HG03432 (cell line): ENCODE data around the gene ENO1.
"Not testable (repeated sequence)": the region's sequence is repeated elsewhere in the genome, so short reads cannot be mapped to it uniquely, and the experiment has no call there.

Source experiments
- ATAC-seq: cut with Tn5 transposase; IDR thresholded peaks from one replicate; pipeline ENCODE4 v1.9.1; 2021; ENCODE audit warnings: mild to moderate bottlenecking, moderate library complexity; ENCODE audit not compliant: unreplicated experiment

Gene ENO1

DNA sequence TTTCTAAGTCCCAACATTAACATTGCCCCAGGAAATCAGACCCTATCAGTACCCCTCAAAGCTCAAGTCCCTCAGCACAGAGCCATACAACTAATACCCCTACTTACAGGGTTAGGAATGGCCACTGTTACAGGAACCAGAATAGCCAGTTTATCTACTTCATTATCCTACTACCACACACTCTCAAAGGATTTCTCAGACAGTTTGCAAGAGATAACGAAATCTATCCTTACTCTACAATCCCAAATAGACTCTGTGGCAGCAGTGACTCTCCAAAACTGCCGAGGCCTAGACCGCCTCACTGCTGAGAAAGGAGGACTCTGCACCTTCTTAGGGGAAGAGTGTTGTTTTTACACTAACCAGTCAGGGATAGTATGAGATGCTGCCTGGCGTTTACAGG lies 19.0 kb upstream of the ENO1 start:
- not testable (repeated sequence) for ATAC-seq

DNA sequence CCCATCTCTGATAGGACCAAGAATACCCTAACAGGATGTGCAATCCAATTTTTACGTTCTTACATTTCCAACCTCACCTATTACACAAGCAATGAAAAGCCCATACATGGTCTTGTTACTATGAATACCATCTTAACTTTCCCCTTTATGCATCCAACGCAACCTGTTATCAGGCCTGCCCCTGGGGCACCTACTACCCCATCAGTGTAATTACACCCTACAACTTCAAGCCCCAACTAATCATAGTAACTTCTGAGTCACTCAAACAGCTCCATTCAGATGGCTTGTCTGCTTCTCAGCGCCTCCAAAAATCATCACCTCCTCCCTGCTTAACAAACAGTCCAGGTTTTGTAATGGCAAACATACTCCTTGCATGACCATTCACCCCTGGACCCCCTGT lies 18.3 kb upstream of the ENO1 start:
- not testable (repeated sequence) for ATAC-seq

DNA sequence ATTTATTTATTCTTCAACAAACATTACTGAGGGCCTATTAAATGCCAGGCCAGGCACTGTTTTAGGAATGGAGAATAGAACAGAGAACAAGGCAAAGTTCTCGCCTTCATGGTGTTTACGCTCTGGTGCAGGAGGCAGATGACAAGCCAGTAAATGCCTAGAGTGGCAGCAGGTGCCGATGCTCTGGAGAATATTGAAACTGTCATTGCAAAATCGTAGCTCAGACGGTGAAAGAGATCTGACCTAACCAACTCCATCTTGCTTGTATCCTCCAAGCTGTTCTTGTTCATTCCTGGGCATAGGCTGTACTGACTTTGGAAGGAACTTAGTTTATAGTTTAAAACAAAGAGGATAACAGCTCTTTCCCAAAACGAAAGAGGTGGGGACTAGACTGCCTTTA lies 13.5 kb upstream of the ENO1 start:
- ATAC-seq = no peak

DNA sequence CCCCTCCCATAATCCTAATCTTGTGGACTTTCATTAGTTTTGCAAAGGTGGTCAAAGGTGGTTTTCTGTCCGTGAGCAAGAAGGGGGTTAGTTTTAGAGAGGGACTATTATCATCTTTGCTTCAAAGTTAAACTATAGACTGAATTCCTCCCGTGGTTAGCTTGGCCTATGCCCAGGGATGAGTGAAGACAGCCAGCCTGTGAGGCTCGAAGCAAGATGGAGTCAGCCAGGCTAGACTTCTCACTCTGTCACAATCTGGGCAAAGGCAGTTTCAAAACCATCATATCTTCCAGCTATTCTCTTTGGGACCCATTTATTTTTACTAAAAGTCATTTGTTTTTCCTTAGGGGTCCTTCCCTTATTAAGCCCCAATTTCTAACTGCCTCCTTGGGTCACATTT lies 12.9 kb upstream of the ENO1 start:
- no peak for ATAC-seq

GRCh38 chr1:8889925-8890785 lies 11.7 kb upstream of the ENO1 start:
- no peak for ATAC-seq

DNA sequence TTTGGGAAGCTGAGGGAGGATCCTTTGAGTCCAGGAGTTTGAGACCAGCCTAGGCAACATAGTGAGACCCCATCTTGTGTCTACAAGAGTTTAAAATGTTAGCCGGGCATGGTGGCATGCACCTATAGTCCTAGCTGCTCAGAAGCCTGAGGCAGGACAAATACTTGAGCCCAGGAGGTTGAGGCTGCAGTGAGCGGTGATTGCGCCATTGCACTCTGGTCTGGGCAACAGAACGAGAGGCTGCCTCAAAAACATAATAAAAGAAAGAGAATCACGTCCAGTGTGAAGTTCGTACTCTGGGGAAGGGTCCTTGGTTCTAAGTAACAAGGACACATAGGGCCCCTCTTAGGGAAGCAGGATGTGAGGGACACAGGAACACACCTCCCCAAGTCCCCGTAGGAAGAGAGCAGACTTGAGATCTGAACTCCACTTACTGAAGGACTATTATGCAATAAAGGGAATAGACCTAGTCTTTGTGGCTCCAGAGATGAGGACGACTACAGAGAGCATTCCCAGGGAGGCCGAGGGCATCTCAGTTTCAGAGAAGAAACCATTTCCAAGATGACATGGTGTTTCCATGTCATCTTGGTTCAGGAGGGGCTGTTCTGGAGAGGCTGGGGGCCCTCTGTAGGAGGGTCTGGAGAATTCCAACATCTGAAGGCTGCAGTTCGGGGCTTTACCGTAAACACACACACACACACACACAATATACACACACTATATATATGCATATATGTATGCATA lies 10.8 kb upstream of the ENO1 start:
- no peak for ATAC-seq

GRCh38 chr1:8886589-8886988 lies 8.1 kb upstream of the ENO1 start:
- ATAC-seq = no peak

DNA sequence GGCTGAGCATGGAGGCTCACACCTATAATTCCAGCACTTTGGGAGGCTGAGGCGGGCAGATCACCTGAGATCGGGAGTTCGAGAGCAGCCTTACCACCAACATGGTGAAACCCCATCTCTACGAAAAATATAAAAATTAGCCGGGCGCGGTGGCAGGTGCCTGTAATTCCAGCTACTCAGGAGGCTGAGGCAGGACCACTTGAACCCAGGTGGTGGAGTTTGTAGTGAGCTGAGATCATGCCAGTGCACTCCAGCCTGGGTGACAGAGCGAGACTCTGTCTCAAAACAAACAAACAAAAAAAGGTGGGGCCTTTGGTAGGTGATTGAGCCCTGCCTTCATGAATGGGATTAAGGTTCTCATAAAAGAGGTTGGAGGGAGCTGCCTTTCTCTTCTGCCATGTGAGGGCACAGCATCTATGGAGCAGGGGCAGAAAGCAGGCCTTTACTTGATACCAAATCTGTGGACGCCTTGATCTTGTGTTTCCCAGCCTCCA lies 7.6 kb upstream of the ENO1 start:
- not testable (repeated sequence) for ATAC-seq

DNA sequence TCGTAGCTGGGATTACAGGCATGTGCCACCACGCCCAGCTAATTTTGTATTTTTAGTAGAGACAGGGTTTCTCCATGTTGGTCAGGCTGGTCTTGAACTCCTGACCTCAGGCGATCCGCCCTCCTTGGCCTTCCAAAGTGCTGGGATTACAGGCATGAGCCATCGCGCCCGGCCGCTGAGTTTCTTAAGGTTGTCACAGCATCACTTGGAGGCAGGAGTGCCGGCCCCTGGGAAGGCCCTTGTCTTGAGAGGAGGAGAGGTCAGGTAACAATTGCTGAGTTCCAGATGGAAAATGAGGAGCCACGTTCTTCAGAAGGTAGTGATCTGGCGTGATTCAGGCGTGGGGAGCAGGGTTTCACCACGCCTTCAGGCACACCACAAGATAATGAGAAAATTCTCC lies 5.6 kb upstream of the ENO1 start:
- not testable (repeated sequence) for ATAC-seq

DNA sequence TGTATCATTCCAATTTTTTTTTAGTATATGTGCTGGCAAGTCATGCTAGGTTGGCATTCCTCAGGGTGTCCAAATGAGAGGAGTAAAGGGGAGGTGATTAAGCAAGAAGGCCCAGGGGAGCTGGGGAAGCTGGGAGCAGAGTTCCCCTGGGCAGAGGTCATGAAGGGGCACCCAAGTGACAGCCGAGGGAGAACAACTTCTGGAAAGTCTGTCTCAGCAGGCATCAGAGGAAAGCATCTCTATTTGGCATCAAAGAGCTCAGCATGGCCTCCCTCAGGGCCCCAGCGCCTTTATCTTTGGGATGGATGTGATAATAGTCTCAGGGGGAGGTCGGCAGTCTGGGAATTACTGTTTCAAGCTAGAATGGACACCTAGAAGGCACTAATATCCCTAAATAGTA lies 5.0 kb upstream of the ENO1 start:
- no peak for ATAC-seq

- ATAC-seq = no peak
Observed at GRCh38 chr1:8879922-8880676, 1.6 kb upstream of the ENO1 start.

DNA sequence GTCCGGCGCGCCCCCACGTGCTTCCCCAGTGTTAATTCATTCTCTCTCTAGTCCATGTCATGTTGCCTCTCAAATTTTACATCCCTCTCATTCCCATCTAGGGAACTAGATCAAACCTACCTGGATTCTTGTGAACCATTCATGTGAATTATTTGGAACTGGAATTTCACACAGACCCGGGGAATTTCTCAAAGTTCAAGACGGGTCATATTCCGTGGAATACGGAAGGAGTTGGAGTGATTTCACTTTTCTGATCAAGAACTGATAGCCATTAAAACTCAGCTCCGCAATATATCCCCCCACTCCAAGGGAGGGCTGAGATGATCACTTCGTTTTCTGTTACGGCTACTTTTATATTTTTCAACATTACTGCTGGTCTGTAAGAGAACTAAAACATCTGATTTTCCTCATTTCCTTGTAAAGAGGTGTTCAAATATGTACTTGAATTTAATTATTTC lies 1.0 kb upstream of the ENO1 start:
- ATAC-seq = no peak

GRCh38 chr1:8878698-8879463 lies 395 bp upstream of the ENO1 start:
- ATAC-seq = peak; percentile 79

GRCh38 chr1:8876087-8876486 lies 2.4 kb downstream of the ENO1 start:
- ATAC-seq = no peak

DNA sequence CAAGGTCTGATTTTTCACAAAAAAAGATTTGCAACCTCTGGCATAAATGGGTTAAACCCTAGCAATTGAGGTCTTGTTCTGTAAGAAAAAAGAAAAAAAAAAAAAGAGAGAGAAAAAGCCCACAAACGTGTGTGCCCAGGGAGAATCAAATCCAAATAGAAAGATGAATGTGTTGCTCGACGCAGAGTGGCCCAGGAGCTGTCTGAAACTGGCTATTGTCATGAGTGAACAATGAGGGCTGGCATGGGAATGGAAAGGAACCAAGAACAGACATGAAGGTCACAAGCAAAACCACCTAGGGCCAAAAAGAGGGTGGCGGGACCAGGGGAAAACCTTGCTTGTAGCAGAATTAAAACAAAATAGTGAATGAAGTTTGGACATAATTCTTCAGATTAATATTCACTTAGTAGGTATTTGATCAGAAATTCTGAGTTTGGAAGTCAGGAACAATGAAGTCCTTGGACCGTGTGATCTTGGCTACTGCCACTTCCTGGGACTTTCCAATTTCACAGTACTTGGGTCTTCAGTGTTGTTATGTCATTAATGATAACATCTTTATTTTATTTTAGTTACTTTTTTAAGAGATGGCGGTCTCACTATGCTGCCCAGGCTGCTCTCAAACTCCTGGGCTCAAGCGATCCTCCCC lies 3.1 kb downstream of the ENO1 start:
- no peak for ATAC-seq

GRCh38 chr1:8874230-8875201 lies 4.0 kb downstream of the ENO1 start:
- ATAC-seq = no peak

DNA sequence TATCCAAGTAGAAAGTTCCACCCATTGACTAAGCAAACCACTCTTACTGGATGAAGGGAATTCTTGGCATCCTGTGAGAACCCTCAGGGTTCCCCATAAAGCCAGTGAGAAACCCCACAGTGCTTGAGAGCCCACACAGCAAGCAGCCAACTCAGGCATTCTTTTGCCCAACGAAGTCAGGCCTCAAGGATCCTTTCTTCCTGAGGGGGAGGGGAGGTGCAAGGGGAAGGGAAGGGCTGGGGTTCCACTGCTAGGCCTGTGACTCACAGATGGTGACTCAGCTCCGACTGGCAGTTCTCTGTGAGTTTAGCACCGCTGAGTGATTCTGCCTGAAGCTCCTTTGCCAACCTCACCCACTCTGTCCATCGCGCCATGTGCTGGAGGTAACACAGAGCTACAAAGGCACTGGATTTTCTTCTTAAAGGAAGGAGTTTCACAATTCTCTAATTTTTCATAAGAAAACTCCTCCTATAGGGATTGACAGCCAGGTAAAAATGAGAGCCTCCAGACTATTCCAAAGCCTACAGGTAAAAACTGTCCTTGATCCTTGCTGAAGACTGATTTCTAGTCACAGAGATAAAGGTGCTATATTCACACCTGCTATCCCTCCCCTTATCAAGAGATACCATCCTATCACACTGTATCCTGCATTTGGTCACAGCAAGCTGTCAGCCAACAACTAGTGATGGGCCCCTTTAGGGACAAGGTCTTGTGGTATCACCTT lies 4.8 kb downstream of the ENO1 start:
- no peak for ATAC-seq

DNA sequence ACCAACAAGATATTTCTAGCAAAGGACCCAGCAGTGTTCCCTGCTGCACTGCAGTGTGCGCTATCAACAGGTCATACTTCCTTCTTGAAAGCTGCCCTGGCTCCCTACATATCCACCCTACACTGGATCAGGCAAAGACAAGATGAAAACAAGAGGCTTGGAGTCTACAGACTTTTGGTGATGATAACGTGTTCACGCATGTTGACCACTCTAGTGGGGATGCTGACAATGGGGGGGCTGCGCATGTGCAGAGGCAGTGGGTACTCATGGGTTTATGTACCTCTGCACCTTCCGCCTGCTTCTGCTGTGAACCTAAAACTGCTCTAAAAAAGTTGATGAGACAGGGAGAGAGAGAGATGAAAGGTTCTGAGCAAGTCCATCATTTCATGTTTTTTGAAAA lies 5.5 kb downstream of the ENO1 start:
- ATAC-seq = no peak
